ENCODE results near the gene HCFC1.

The HCFC1 gene

DNA sequence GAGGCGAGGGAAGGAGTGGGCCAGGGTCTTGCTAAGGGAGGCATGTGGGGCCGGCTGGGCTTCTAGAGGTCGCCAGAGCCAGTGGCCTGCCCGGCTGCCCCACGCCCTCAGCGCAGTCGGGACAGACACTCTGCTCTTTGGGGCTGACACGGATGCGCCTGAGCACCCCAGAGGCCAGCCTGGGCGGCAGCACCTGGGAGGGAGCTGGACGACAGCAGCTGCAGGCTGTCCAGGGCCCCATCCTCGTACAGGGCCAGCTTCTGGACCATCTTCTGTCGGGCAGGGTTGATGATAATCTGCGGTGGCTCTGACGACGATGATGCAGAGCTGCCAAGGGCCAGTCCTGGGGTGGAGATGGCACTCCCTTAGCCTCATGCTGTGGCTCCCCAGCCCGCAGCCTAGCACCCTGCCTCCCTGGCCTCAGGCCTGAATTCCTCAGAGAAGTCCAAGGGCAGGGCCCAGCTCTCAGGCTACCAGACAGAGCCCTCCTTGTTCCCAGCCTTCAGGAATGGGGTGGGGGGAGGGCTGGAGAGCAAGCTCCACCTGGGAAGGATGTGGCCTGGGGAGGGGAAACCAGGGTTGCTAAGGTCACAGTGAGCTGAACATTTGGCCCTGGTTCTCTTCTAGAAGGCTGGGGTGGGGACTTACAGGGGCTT lies 40.8 kb upstream of the HCFC1 start:
- Histone ChIP-seq H4K20me1 (ENCODE audit: control insufficient read depth, insufficient read depth, low read depth, low read length) (no peaks in the 10 kb centered on the region), H3K4me2 (ENCODE audit: low read length) (no peak overlapping the region), H3K9me2 (replicated peaks; ENCODE audit: control insufficient read depth, low read length) (no peaks in the 10 kb centered on the region), H3K9me3 (ENCODE audit: control insufficient read depth, insufficient read depth, low read length) (no peaks in the 10 kb centered on the region), H3K4me3 (ENCODE audit: low read length) (no peak overlapping the region), H3K27me3 (ENCODE audit: control insufficient read depth, low read length) (no peaks in the 10 kb centered on the region), H3K79me2 (ENCODE audit: control insufficient read depth, low read length) (peaks cover 6% of the 10 kb centered on the region), H3F3A (ENCODE audit: control insufficient read depth, insufficient read depth) (no peaks in the 10 kb centered on the region), H3K36me3 (ENCODE audit: control insufficient read depth, low read length) (peaks cover 56% of the 10 kb centered on the region), H3K4me1 (ENCODE audit: control insufficient read depth, low read length) (peaks cover 17% of the 10 kb centered on the region), H3K27ac (ENCODE audit: low read depth, low read length) (no peak overlapping the region)
- TF ChIP-seq, protein P1, sequence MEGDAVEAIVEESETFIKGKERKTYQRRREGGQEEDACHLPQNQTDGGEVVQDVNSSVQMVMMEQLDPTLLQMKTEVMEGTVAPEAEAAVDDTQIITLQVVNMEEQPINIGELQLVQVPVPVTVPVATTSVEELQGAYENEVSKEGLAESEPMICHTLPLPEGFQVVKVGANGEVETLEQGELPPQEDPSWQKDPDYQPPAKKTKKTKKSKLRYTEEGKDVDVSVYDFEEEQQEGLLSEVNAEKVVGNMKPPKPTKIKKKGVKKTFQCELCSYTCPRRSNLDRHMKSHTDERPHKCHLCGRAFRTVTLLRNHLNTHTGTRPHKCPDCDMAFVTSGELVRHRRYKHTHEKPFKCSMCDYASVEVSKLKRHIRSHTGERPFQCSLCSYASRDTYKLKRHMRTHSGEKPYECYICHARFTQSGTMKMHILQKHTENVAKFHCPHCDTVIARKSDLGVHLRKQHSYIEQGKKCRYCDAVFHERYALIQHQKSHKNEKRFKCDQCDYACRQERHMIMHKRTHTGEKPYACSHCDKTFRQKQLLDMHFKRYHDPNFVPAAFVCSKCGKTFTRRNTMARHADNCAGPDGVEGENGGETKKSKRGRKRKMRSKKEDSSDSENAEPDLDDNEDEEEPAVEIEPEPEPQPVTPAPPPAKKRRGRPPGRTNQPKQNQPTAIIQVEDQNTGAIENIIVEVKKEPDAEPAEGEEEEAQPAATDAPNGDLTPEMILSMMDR (IDR thresholded peaks at IDR 0.05; ENCODE audit: low read depth, low read length, poor library complexity, severe bottlenecking), result no peak
- no peak for TF ChIP-seq EZH2phosphoT487 (IDR thresholded peaks at IDR 0.05; ENCODE audit: borderline replicate concordance, low read length)

DNA sequence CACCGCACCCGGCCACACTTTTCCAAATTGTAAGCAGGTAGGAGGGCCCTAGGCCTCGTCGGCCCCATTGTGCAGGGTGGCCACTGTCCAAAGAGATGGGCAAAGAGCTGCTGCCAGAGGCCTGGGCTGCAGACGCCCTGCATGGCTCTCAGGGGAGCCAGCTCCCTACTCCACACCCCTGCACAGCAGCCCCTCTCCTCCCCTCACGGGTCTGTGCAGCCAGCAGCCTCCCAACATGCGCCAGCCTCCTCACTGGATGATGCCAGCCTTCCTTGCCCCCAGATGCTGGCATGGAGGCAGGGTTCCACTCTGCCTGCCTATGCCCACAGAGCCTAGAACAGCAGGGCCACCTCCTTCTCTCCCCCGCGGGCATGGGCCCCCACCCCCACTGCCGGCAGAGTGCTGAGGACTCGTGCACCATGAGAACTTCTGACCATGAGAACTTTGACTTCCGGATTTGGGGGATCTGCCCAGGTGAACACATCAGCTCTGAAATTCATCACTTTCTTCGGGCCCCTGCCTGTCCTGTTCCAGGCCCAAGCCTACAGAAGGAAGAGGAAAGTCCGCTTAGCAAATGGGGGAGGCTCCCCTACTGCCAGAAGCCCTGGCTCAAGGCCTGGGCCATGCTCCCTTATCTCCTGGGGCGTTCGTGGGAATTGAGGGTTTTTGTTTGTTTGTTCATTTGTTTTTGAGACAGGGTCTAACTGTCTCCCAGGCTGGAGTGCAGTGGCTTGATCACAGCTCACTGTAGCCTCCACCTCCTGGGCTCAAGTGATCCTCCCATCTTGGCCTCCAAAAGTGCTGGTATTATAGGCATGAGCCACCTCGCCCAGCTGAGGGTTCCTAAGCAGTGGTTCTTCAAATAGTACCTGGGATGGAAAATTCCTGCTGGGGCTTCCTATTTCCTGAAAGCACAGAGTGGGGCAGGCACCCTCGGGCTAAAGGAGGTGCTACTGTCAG lies 40.0 kb upstream of the HCFC1 start:
- Histone ChIP-seq H4K20me1 (ENCODE audit: control insufficient read depth, insufficient read depth, low read depth, low read length) (no peaks in the 10 kb centered on the region), H3K27me3 (ENCODE audit: control insufficient read depth, low read length) (no peaks in the 10 kb centered on the region), H3K27ac (ENCODE audit: low read depth, low read length) (no peak overlapping the region), H3K79me2 (ENCODE audit: control insufficient read depth, low read length) (no peaks in the 10 kb centered on the region), H3K36me3 (ENCODE audit: control insufficient read depth, low read length) (peaks cover 54% of the 10 kb centered on the region), H3K4me1 (ENCODE audit: control insufficient read depth, low read length) (peaks cover 18% of the 10 kb centered on the region), H3F3A (ENCODE audit: control insufficient read depth, insufficient read depth) (no peaks in the 10 kb centered on the region), H3K9me2 (replicated peaks; ENCODE audit: control insufficient read depth, low read length) (no peaks in the 10 kb centered on the region), H3K9me3 (ENCODE audit: control insufficient read depth, insufficient read depth, low read length) (no peaks in the 10 kb centered on the region), H3K4me2 (ENCODE audit: low read length) (no peak overlapping the region), H3K4me3 (ENCODE audit: low read length) (no peak overlapping the region)
- TF ChIP-seq, protein P1 (IDR thresholded peaks at IDR 0.05; ENCODE audit: low read depth, low read length, poor library complexity, severe bottlenecking), result no peak
- TF ChIP-seq EZH2phosphoT487 (IDR thresholded peaks at IDR 0.05; ENCODE audit: borderline replicate concordance, low read length), result no peak

DNA sequence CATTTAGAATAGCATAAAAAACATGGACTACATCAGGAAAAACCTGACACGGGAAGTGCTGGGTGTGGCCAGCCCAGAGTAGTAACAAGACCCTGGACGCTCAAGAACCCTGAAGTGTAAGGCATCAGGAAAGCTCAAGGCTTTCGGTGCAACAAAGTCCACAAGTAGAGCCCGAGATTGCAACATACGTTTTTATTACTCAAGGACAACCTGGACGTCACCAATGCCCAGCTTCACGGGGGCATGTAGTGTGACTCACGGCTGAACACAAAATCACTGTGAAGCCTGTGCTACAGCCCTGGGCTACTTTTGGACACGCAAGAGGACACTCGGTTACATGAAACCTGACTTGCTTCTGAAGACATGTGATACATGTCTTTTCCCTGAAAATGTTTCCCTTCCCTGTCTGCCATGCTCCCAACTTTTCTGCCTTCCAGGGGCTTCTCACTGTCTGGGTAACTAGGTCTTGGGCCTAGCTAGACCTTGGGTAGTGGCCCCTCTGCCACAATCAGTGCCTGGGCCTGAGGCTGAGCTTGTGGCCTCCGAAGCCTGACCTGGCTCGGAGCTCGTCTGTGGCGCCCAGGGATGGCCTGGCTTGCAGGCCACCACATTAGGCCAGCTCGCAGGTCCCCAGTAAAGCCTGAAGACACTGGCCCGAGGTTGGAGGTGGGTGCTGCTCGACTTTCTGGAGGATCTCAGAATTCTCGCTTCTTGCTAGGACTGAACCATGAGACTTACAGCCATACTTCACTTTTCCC lies 38.9 kb upstream of the HCFC1 start:
- H3K79me2 ChIP-seq (ENCODE audit: control insufficient read depth, low read length), result no peaks in the 10 kb centered on the region
- no peaks in the 10 kb centered on the region for H3K9me3 ChIP-seq (ENCODE audit: control insufficient read depth, insufficient read depth, low read length)
- no peaks in the 10 kb centered on the region for H3K27me3 ChIP-seq (ENCODE audit: control insufficient read depth, low read length)
- H3K9me2 ChIP-seq (replicated peaks; ENCODE audit: control insufficient read depth, low read length), result no peaks in the 10 kb centered on the region
- no peak overlapping the region for H3K27ac ChIP-seq (ENCODE audit: low read depth, low read length)
- H4K20me1 ChIP-seq (ENCODE audit: control insufficient read depth, insufficient read depth, low read depth, low read length), result no peaks in the 10 kb centered on the region
- peaks cover 48% of the 10 kb centered on the region for H3K36me3 ChIP-seq (ENCODE audit: control insufficient read depth, low read length)
- no peaks in the 10 kb centered on the region for H3F3A ChIP-seq (ENCODE audit: control insufficient read depth, insufficient read depth)
- H3K4me2 ChIP-seq (ENCODE audit: low read length), result no peak overlapping the region
- TF ChIP-seq, protein P1 (IDR thresholded peaks at IDR 0.05; ENCODE audit: low read depth, low read length, poor library complexity, severe bottlenecking), result no peak
- TF ChIP-seq EZH2phosphoT487 (IDR thresholded peaks at IDR 0.05; ENCODE audit: borderline replicate concordance, low read length), result no peak
- H3K4me3 ChIP-seq (ENCODE audit: low read length), result no peak overlapping the region
- peaks cover 18% of the 10 kb centered on the region for H3K4me1 ChIP-seq (ENCODE audit: control insufficient read depth, low read length)
